ENCODE results near the gene TLR9. TPM values are rescaled to one million over a fixed set of nuclear protein-coding genes. Genes with fewer than 3 reads are reported as not detected.
A peak's percentile ranks its signal among the peaks of the same experiment; 100 is the strongest.

The TLR9 gene
- total and polyA plus RNA-seq, 8 donors, result 0.21 to 1.5 (median 0.41) TPM; not detected in 1

DNA sequence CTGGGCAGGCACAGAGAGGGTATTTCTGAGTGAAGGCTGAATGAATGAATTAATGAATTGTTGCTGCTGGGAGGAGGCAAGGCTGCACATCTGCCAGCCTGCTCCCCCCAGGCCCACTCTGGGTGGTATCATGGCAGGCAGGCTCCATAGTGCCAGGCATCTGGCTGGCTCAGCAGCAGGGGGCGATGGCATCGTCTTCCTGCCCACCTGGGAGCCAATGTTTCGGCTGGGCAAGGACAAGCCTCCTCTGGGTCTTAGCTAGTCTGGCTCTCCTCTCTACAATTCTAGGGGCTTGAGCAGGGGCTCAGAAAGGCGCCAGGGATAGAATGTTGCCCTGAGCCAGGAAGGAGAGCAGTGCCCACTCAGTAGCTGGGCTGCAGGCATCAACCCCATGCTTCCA is 1.7 kb upstream of the TLR9 start:
- Histone ChIP-seq H3K4me1 (peaks cover 0 to 30% of the 10 kb centered on the region in 2 donors), H3K36me3 (peaks cover 0 to 63% of the 10 kb centered on the region in 2 donors), H3K27me3 (no peaks in the 10 kb centered on the region), H3K4me3 (no peak overlapping the region), H3K9me3 (no peaks in the 10 kb centered on the region), H3K27ac (no peak overlapping the region)
- ATAC-seq, result no peak
- TF ChIP-seq, protein P1, sequence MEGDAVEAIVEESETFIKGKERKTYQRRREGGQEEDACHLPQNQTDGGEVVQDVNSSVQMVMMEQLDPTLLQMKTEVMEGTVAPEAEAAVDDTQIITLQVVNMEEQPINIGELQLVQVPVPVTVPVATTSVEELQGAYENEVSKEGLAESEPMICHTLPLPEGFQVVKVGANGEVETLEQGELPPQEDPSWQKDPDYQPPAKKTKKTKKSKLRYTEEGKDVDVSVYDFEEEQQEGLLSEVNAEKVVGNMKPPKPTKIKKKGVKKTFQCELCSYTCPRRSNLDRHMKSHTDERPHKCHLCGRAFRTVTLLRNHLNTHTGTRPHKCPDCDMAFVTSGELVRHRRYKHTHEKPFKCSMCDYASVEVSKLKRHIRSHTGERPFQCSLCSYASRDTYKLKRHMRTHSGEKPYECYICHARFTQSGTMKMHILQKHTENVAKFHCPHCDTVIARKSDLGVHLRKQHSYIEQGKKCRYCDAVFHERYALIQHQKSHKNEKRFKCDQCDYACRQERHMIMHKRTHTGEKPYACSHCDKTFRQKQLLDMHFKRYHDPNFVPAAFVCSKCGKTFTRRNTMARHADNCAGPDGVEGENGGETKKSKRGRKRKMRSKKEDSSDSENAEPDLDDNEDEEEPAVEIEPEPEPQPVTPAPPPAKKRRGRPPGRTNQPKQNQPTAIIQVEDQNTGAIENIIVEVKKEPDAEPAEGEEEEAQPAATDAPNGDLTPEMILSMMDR (IDR thresholded peaks at IDR 0.05), result no peak
- no peak for DNase-seq
- intact Hi-C loops (cut with DNase I), result loop anchor here in 1 of 2 donors (10.0 kb wide), 1 partner anchor 118 kb away; no protein-coding TSS in a partner anchor

DNA sequence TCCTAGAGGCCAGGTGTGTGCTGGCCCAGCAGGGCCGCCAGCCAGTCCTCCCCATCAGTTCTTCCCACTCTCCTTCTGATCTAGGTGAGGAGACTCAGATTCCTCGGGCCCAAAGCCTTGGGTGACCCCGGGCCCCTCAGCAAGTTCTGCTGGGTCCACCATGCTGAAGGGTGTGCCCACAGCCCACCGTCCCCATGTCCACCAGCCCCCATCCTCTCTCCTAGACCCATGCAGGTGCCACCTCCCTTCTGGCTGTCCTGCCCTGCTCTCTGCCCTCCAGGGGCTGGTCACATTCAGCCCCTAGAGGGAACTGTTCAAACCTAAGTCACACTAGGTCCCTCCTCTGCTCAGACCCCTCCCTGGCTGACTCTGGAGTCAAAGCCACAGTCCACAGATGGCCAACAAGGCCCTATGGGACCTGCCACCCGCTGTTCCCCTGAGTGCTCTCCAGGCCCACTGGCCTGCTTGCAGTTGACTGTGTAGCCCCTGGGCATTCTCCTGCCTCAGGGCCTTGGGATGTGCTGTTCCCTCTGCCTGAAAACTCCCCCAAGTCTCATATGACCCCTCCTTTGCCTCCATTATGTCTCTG is 878 bp upstream of the TLR9 start:
- peaks cover 0 to 62% of the 10 kb centered on the region in 2 donors for H3K36me3 ChIP-seq
- intact Hi-C loops (cut with DNase I), result loop anchor here in 1 of 2 donors (10.0 kb wide), 1 partner anchor 118 kb away; no protein-coding TSS in a partner anchor
- no peak overlapping the region for H3K4me3 ChIP-seq
- H3K4me1 ChIP-seq, result peaks cover 0 to 28% of the 10 kb centered on the region in 2 donors
- no peak for DNase-seq
- TF ChIP-seq, protein P1 (IDR thresholded peaks at IDR 0.05), result no peak
- no peak for ATAC-seq
- no peaks in the 10 kb centered on the region for H3K27me3 ChIP-seq
- H3K27ac ChIP-seq, result no peak overlapping the region
- no peaks in the 10 kb centered on the region for H3K9me3 ChIP-seq

DNA sequence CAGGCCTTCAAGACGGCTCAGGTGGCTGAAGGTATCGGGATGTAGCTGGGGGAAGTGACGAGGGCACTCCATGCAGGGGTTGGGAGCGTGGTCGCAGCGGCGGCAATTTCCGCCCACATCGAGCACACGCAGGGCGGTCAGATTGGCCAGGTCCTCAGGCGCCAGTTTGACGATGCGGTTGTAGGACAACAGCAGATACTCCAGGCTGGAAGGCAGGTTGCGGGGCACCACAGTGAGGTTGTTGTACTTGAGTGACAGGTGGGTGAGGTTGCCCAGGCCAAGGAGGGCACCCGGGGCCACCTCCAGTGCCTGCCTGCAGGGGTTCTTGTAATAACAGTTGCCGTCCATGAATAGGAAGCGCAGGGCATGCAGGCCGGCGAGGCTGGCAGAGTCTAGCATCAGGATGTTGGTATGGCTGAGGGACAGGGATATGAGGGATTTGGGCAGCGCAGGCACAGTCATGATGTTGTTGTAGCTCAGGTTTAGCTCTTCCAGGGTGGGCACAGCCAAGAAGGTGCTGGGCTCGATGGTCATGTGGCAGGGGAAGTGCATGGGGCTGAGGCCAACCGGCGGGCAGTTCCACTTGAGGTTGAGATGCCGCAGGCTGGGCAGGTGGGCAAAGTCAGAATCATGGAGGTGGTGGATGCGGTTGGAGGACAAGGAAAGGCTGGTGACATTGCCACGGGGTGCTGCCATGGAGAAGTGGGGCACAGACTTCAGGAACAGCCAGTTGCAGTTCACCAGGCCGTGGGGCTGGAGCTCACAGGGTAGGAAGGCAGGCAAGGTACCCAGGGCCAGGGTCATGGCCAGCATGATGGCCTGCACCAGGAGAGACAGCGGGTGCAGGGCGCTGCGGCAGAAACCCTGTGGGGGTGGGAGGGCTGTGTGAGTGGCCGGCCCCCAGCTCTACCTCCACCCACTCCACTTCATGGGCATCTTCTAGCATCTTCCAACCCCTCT is 1.7 kb downstream of the TLR9 start:
- peaks cover 0 to 39% of the 10 kb centered on the region in 2 donors for H3K36me3 ChIP-seq
- H3K27me3 ChIP-seq, result no peaks in the 10 kb centered on the region
- H3K4me3 ChIP-seq, result no peak overlapping the region
- H3K27ac ChIP-seq, result no peak overlapping the region
- DNase-seq (peak in 1 of 4 donors; percentile 65), ATAC-seq (no peak)
- H3K9me3 ChIP-seq, result no peaks in the 10 kb centered on the region
- TF ChIP-seq, protein P1 (IDR thresholded peaks at IDR 0.05), result no peak
- intact Hi-C loops (cut with DNase I), result loop anchor here in 1 of 2 donors (10.0 kb wide), 1 partner anchor 121 kb away; no protein-coding TSS in a partner anchor
- peaks cover 0 to 49% of the 10 kb centered on the region in 2 donors for H3K4me1 ChIP-seq

DNA sequence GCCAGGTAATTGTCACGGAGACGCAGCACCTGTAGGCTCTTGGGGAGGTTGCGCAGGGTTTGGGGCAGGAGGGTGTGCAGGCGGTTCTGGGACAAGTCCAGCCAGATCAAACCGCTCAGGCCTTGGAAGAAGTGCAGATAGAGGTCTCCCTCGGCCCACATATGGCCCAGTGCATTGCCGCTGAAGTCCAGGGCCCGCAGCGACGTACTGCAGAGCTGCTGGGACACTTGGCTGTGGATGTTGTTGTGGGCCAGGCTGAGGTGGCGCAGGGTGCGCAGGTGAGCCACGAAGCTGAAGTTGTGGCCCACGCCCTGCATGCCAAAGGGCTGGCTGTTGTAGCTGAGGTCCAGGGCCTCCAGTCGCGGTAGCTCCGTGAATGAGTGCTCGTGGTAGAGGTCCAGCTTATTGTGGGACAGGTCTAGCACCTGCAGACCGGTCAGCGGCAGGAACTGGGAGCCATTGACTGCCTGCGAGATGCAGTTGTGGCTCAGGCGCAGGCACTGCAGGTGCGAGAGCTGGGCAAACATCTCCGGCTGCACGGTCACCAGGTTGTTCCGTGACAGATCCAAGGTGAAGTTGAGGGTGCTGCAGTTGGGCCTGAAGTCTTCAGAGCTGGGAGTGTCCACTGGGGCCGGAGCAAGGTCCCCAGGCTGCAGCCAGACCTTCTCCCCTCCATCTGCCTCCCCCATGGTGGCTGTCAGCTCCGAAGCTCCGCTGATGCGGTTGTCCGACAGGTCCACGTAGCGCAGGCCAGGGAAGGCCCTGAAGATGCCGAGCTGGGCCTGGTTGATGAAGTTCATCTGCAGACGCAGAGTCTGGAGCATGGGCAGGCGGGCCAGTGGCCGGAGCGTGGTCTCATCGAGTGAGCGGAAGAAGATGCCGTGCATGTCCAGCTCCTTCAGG is 2.9 kb downstream of the TLR9 start:
- intact Hi-C loops (cut with DNase I), result loop anchor here in 1 of 2 donors (10.0 kb wide), 1 partner anchor 122 kb away; no protein-coding TSS in a partner anchor
- peak overlapping the region in 1 of 2 donors; percentile 28 for H3K27ac ChIP-seq
- ATAC-seq, result no peak

More for the DNA sequence above, 2.9 kb downstream of the TLR9 start:
- H3K36me3 ChIP-seq, result peaks cover 0 to 28% of the 10 kb centered on the region in 2 donors
- no peak overlapping the region for H3K4me3 ChIP-seq
- no peaks in the 10 kb centered on the region for H3K27me3 ChIP-seq
- TF ChIP-seq, protein P1 (IDR thresholded peaks at IDR 0.05), result no peak
- H3K4me1 ChIP-seq, result peaks cover 8 to 61% of the 10 kb centered on the region in 2 donors
- peak in 1 of 4 donors; percentile 72 for DNase-seq
- no peaks in the 10 kb centered on the region for H3K9me3 ChIP-seq
